Activated CD8-positive, alpha-beta memory T cell treated with anti-CD3 and anti-CD28 coated beads, Interleukin-2, amount 50 U/mL, for 24 hours (primary cell): ENCODE data around the gene PDIA4.
"Not testable (repeated sequence)": the region's sequence is repeated elsewhere in the genome, so short reads cannot be mapped to it uniquely, and the experiment has no call there.

Experiments used
- DNase-seq: peaks from one replicate; pipeline ENCODE4 v3.0.0-alpha.2; 2020; ENCODE audit errors: extremely low read depth

The PDIA4 gene

GRCh38 chr7:149036676-149037075, 8.4 kb upstream of the PDIA4 start:
- DNase-seq = no peak

- DNase-seq = no peak
Observed at GRCh38 chr7:149031353-149031910, 3.1 kb upstream of the PDIA4 start.

GRCh38 chr7:149030439-149030838, 2.1 kb upstream of the PDIA4 start:
- DNase-seq = not testable (repeated sequence)

- no peak for DNase-seq
Observed at GRCh38 chr7:149027611-149028345, 527 bp downstream of the PDIA4 start.

- DNase-seq = no peak
Observed at GRCh38 chr7:149027055-149027454, 1.2 kb downstream of the PDIA4 start.

GRCh38 chr7:149023662-149024061, 4.6 kb downstream of the PDIA4 start:
- DNase-seq = no peak

- DNase-seq = no peak
Observed at GRCh38 chr7:149022756-149023360, 5.4 kb downstream of the PDIA4 start.

- DNase-seq = no peak
Observed at GRCh38 chr7:149021725-149022062, 6.6 kb downstream of the PDIA4 start.

- no peak for DNase-seq
Observed at GRCh38 chr7:149020483-149020882, 7.8 kb downstream of the PDIA4 start.

GRCh38 chr7:149016876-149017275, 11.4 kb downstream of the PDIA4 start:
- no peak for DNase-seq

GRCh38 chr7:149014309-149014708, 14.0 kb downstream of the PDIA4 start:
- DNase-seq = no peak

GRCh38 chr7:149013876-149014275, 14.4 kb downstream of the PDIA4 start:
- no peak for DNase-seq

- not testable (repeated sequence) for DNase-seq
Observed at GRCh38 chr7:149012730-149013129, 15.6 kb downstream of the PDIA4 start.

- DNase-seq = no peak
Observed at GRCh38 chr7:149011491-149011890, 16.8 kb downstream of the PDIA4 start.

- no peak for DNase-seq
Observed at GRCh38 chr7:149010451-149010850, 17.9 kb downstream of the PDIA4 start.

- no peak for DNase-seq
Observed at GRCh38 chr7:149009527-149009926, 18.8 kb downstream of the PDIA4 start.

GRCh38 chr7:149007611-149008010, 20.7 kb downstream of the PDIA4 start:
- no peak for DNase-seq

GRCh38 chr7:149007146-149007545, 21.2 kb downstream of the PDIA4 start:
- DNase-seq = no peak

GRCh38 chr7:149006345-149006725, 22.0 kb downstream of the PDIA4 start:
- no peak for DNase-seq

GRCh38 chr7:149005427-149006344, 22.6 kb downstream of the PDIA4 start:
- DNase-seq = peak; percentile 44

GRCh38 chr7:149004405-149005370, 23.6 kb downstream of the PDIA4 start:
- no peak for DNase-seq
